ENCODE results near the gene MIR17HG. TPM values are rescaled to one million over a fixed set of nuclear protein-coding genes. Genes with fewer than 3 reads are reported as not detected.

MIR17HG gene
- total RNA-seq, 2 donors from 2014 or later, result 2.7 to 16.5 TPM

DNA sequence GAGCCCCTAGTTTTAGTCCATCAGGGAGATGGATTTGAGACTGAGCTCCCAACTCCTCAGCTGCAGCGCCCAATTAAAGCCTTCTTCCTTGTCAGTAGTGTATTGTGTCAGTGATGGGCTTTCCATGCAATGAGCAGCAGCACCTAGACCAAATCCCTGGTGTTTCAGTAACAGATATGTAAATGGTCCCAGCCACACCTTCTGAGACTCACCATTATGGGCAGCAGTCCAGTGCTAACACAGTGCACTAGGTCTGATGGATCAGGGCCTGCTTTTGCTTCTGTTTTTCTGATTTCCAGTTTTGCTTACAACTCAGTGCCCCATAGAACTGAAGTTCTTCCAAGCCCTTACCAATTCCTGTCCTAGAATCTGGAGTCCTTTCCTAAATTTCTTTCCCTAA lies 41.8 kb upstream of the MIR17HG start:
- Histone ChIP-seq H3K36me3 (no peaks in the 10 kb centered on the region), H3K4me1 (ENCODE audit: control insufficient read depth in 1 of 2, low read depth in 2 of 2) (no peaks in the 10 kb centered on the region), H3K27ac (no peak overlapping the region), H3K27me3 (replicated peaks; ENCODE audit: insufficient read depth) (no peaks in the 10 kb centered on the region), H3K9me3 (no peaks in the 10 kb centered on the region), H3K4me3 (no peak overlapping the region)
- TF ChIP-seq, protein P1, sequence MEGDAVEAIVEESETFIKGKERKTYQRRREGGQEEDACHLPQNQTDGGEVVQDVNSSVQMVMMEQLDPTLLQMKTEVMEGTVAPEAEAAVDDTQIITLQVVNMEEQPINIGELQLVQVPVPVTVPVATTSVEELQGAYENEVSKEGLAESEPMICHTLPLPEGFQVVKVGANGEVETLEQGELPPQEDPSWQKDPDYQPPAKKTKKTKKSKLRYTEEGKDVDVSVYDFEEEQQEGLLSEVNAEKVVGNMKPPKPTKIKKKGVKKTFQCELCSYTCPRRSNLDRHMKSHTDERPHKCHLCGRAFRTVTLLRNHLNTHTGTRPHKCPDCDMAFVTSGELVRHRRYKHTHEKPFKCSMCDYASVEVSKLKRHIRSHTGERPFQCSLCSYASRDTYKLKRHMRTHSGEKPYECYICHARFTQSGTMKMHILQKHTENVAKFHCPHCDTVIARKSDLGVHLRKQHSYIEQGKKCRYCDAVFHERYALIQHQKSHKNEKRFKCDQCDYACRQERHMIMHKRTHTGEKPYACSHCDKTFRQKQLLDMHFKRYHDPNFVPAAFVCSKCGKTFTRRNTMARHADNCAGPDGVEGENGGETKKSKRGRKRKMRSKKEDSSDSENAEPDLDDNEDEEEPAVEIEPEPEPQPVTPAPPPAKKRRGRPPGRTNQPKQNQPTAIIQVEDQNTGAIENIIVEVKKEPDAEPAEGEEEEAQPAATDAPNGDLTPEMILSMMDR (IDR thresholded peaks at IDR 0.05), result no peak
- no peak for DNase-seq (ENCODE audit: low spot score)
- ATAC-seq (ENCODE audit: insufficient number of reproducible peaks, low FRiP score, low read depth), result no peak

DNA sequence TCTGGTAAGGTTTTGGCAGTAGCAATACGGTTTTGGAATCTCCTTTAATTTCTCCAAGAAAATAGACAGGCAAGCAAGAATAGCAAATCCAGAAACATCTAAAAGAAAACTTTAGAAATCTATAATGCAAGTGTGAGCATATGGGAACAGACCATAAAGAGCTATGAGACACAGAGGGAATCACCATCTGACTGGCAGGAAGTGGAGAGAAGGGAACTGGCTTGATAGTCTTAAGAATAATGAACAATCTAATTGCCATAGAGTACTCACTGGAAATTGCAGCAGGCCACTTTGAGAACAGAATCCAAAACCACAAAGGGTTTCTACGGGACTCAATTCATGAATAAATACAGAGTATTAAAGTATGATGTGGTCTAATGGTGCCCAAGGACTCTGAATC lies 39.6 kb upstream of the MIR17HG start:
- Histone ChIP-seq H3K27ac (no peak overlapping the region), H3K36me3 (no peaks in the 10 kb centered on the region), H3K27me3 (replicated peaks; ENCODE audit: insufficient read depth) (no peaks in the 10 kb centered on the region), H3K9me3 (no peaks in the 10 kb centered on the region), H3K4me1 (ENCODE audit: control insufficient read depth in 1 of 2, low read depth in 2 of 2) (no peaks in the 10 kb centered on the region), H3K4me3 (no peak overlapping the region)
- ATAC-seq (ENCODE audit: insufficient number of reproducible peaks, low FRiP score, low read depth) (no peak), DNase-seq (ENCODE audit: low spot score) (no peak)
- TF ChIP-seq, protein P1 (IDR thresholded peaks at IDR 0.05), result no peak

DNA sequence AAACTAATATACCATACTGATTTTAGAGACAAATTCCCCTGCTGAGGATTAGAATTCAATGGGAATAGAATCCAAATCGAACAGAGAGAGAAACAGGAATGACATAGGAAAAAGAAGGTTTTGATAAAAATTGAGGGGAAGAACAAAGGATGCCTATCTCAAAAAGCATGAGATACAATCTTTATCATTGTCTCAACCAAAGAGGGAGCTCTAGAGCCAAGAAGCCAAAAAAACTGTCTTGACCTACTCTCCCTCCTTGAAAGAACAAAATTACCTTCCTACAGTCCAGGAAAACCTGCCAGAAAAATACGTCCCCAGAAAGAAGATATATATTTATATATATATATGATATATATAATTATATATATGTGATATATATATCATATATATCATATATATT lies 39.2 kb upstream of the MIR17HG start:
- Histone ChIP-seq H3K9me3 (no peaks in the 10 kb centered on the region), H3K36me3 (no peaks in the 10 kb centered on the region), H3K27me3 (replicated peaks; ENCODE audit: insufficient read depth) (no peaks in the 10 kb centered on the region), H3K4me3 (no peak overlapping the region), H3K27ac (no peak overlapping the region), H3K4me1 (ENCODE audit: control insufficient read depth in 1 of 2, low read depth in 2 of 2) (no peaks in the 10 kb centered on the region)
- DNase-seq (ENCODE audit: low spot score) (no peak), ATAC-seq (ENCODE audit: insufficient number of reproducible peaks, low FRiP score, low read depth) (no peak)
- TF ChIP-seq, protein P1 (IDR thresholded peaks at IDR 0.05), result no peak

DNA sequence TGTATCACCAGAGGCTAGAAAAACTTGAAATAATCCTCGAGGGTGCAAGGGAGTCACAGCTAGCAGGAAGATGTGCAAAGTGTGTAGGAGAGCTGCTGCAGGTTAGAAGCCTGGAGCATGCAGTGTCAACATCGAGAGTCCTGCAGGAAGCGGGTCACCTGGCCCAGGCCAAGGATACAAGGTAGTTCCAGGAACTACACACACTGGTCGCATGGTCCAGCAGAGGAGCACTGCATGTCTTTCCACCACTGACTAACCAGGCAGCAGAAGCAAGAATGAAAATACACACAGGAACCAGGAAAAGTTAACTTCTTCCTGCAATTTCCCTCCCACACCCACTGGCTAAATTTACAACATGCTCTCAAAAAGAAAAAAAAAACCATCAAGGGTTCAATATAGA lies 36.0 kb upstream of the MIR17HG start:
- Histone ChIP-seq H3K36me3 (no peaks in the 10 kb centered on the region), H3K4me1 (ENCODE audit: control insufficient read depth in 1 of 2, low read depth in 2 of 2) (no peaks in the 10 kb centered on the region), H3K4me3 (no peak overlapping the region), H3K27ac (no peak overlapping the region), H3K27me3 (replicated peaks; ENCODE audit: insufficient read depth) (peaks cover 7% of the 10 kb centered on the region), H3K9me3 (no peaks in the 10 kb centered on the region)
- ATAC-seq (ENCODE audit: insufficient number of reproducible peaks, low FRiP score, low read depth), result no peak
- no peak for DNase-seq (ENCODE audit: low spot score)
- TF ChIP-seq, protein P1 (IDR thresholded peaks at IDR 0.05), result no peak

DNA sequence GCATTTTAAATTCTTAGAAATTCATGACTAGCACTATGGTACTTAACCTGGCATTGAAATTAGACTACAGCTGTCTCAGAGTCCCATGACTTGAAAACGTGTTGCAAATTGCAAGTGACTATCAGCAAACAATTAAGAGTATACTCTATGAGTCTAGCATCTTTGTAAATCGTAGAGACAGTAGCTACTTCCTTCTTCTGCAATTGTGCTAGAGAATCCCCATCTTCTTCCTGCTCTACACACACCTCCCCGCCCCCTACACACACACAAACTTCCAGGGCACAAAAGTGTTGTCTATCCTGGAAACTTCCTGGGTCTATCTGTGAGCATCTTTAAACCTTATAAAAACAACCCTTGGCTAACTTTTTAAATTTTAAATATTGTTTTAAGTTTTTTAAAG lies 35.2 kb upstream of the MIR17HG start:
- no peak for DNase-seq (ENCODE audit: low spot score)
- no peaks in the 10 kb centered on the region for H3K4me1 ChIP-seq (ENCODE audit: control insufficient read depth in 1 of 2, low read depth in 2 of 2)
- no peaks in the 10 kb centered on the region for H3K36me3 ChIP-seq
- no peak for ATAC-seq (ENCODE audit: insufficient number of reproducible peaks, low FRiP score, low read depth)
- TF ChIP-seq, protein P1 (IDR thresholded peaks at IDR 0.05), result no peak
- H3K4me3 ChIP-seq, result no peak overlapping the region
- H3K27me3 ChIP-seq (replicated peaks; ENCODE audit: insufficient read depth), result peaks cover 7% of the 10 kb centered on the region
- H3K27ac ChIP-seq, result no peak overlapping the region
- no peaks in the 10 kb centered on the region for H3K9me3 ChIP-seq

Measured in thoracic aorta (tissue), 2 donors.